NB4 (cell line): Measurements from ENCODE around the gene PRODH.
"Not testable (repeated sequence)": the region's sequence is repeated elsewhere in the genome, so short reads cannot be mapped to it uniquely, and the experiment has no call there.

ENCODE experiments used
- CTCF ChIP-seq: IDR thresholded peaks from one replicate; pipeline ENCODE4 v1.5.1; 2012; ENCODE audit warnings: low read depth, low read length
- MYC ChIP-seq: IDR thresholded peaks from 2 replicates; pipeline ENCODE4 v1.6.1; 2011; ENCODE audit warnings: low read depth, low read length
- POLR2A ChIP-seq: IDR thresholded peaks from 2 replicates; pipeline ENCODE4 v1.6.1; 2011; ENCODE audit warnings: mild to moderate bottlenecking; ENCODE audit not compliant: insufficient read length; ENCODE audit errors: extremely low read depth

- not testable (repeated sequence) for TF ChIP-seq CTCF, POLR2A, MYC
These were observed 18.3 kb downstream of the PRODH start for GRCh38 chr22:18917818-18918217.
